ENCODE data around the gene DAPK1.

DNA sequence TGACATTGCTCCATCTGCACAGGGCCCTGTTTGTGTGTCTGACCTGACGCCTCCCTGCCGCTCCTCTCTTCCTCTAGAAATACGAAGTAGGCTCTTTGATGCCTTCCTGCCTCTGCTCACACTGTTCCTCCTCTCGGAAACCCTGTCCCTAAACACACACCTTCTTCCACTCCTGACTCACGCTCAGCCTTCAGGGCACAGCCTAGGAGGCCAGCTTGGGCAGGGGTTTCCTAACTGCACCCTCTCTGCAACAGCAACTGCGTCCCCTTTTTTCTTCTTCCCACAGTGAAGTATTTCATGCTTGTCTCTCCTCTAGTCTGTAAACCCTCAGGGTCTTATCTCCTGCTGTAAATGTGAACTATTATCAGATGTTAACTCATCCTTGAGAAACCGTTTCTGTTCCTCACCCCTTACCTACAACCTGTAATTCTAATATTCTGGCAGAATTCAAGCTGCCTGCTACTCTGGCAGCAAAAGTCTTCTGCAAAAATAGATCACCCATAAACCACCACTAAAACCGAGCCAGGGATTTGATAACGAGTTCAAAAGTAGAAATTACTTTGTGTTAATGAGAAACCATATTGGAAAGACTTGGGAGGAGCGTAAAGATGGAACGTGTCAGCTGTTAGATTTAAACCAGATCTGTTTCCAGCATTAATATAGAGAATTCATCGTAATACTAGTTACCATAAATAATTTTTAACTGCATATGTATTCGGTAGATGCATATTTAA lies 100.2 kb downstream of the DAPK1 start:
- TF ChIP-seq, protein P1, sequence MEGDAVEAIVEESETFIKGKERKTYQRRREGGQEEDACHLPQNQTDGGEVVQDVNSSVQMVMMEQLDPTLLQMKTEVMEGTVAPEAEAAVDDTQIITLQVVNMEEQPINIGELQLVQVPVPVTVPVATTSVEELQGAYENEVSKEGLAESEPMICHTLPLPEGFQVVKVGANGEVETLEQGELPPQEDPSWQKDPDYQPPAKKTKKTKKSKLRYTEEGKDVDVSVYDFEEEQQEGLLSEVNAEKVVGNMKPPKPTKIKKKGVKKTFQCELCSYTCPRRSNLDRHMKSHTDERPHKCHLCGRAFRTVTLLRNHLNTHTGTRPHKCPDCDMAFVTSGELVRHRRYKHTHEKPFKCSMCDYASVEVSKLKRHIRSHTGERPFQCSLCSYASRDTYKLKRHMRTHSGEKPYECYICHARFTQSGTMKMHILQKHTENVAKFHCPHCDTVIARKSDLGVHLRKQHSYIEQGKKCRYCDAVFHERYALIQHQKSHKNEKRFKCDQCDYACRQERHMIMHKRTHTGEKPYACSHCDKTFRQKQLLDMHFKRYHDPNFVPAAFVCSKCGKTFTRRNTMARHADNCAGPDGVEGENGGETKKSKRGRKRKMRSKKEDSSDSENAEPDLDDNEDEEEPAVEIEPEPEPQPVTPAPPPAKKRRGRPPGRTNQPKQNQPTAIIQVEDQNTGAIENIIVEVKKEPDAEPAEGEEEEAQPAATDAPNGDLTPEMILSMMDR (IDR thresholded peaks at IDR 0.05; ENCODE audit: low read depth, low read length), result no peak
- TF ChIP-seq EZH2phosphoT487 (IDR thresholded peaks at IDR 0.05; ENCODE audit: low read depth), result no peak
